ENCODE measurements around the gene FMN2. TPM values are rescaled to one million over a fixed set of nuclear protein-coding genes. Genes with fewer than 3 reads are reported as not detected.

Gene FMN2
- polyA plus RNA-seq, 3 donors = not detected

DNA sequence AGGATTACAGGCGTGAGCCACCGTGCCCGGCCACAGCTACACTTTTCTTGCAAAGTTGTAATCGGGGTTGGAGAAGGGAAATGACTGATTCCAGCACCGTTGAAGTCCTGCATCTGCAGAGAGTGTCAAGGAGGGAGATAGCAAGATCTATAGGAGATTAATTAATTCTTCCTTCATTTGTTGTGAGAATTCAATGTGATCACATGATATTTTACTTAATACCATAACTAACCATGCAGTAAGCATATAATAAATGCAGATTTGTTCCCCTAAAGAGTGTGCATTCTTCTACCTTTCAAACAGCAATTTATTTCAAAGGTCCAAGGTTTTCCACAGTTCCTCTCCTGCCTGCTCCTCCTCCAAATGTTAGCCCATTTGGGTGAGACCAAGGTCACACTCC is 315.7 kb downstream of the FMN2 start:
- H3K4me1 Mint-ChIP-seq = no peaks in the 10 kb centered on the region
- H3K36me3 Mint-ChIP-seq = no peaks in the 10 kb centered on the region
- peaks cover 2 to 8% (median 3%) of the 10 kb centered on the region in 7 donors for H3K9me3 Mint-ChIP-seq
- no peak overlapping the region for H3K27ac Mint-ChIP-seq
- intact Hi-C loops (cut with micrococcal nuclease) = no loop called here
- no peaks in the 10 kb centered on the region for H3K27me3 Mint-ChIP-seq (ENCODE audit: low read depth in 3 of 3)
- Histone ChIP-seq H3K9me3 (replicated peaks in 1 of 2; ENCODE audit: control insufficient read depth in 1 of 2, insufficient read depth in 1 of 2, low read length in 2 of 2) (no peaks in the 10 kb centered on the region), H3K79me2 (ENCODE audit: insufficient read depth, low read length) (no peaks in the 10 kb centered on the region), H3K4me3 (replicated peaks in 1 of 3; ENCODE audit: low read depth in 2 of 3, low read length in 3 of 3) (no peak overlapping the region), H3K27ac (ENCODE audit: low read depth in 1 of 2, low read length in 2 of 2) (no peak overlapping the region), H3K4me2 (replicated peaks; ENCODE audit: extremely low read depth, low read length, poor library complexity, severe bottlenecking) (no peak overlapping the region), H3K4me1 (ENCODE audit: control insufficient read depth in 1 of 2, insufficient read depth in 2 of 2, low read length in 2 of 2) (no peaks in the 10 kb centered on the region), H2AFZ (ENCODE audit: insufficient read depth, low read depth, low read length, poor library complexity, severe bottlenecking) (no peak overlapping the region), H3K9ac (ENCODE audit: insufficient read depth, low read length, poor library complexity, severe bottlenecking) (no peak overlapping the region), H3K36me3 (replicated peaks in 1 of 2; ENCODE audit: control insufficient read depth in 1 of 2, insufficient read depth in 2 of 2, low read length in 2 of 2) (no peaks in the 10 kb centered on the region), H3K27me3 (ENCODE audit: control insufficient read depth in 2 of 2, insufficient read depth in 2 of 2, low read length in 2 of 2) (no peaks in the 10 kb centered on the region), H4K20me1 (ENCODE audit: insufficient read depth, low read length) (no peaks in the 10 kb centered on the region)
- DNase-seq = no peak
- WGBS (ENCODE audit: insufficient coverage) = no CpG with 5 or more reads among the region's 5 CpGs
- H3K4me3 Mint-ChIP-seq = no peak overlapping the region
- TF ChIP-seq, protein P1, sequence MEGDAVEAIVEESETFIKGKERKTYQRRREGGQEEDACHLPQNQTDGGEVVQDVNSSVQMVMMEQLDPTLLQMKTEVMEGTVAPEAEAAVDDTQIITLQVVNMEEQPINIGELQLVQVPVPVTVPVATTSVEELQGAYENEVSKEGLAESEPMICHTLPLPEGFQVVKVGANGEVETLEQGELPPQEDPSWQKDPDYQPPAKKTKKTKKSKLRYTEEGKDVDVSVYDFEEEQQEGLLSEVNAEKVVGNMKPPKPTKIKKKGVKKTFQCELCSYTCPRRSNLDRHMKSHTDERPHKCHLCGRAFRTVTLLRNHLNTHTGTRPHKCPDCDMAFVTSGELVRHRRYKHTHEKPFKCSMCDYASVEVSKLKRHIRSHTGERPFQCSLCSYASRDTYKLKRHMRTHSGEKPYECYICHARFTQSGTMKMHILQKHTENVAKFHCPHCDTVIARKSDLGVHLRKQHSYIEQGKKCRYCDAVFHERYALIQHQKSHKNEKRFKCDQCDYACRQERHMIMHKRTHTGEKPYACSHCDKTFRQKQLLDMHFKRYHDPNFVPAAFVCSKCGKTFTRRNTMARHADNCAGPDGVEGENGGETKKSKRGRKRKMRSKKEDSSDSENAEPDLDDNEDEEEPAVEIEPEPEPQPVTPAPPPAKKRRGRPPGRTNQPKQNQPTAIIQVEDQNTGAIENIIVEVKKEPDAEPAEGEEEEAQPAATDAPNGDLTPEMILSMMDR (IDR thresholded peaks at IDR 0.05) = no peak

DNA sequence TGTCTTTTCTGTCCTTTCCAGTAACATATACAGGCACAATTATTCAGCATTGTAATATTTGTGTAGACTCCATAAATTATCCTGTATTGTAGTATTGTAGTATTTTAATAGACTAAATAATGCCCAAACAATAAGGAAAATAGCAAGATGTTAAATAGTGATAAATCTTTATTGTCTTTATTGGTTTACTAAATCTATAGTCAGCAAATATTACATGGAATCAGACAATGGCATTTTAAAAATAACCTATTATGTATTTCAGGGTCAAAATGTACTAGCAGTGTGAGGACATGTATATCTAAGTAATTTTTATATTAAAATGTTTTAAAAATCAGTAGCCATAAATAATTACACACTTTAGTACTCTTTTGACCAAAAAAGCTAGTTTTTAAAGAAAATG is 317.9 kb downstream of the FMN2 start:
- Mint-ChIP-seq H3K36me3 (no peaks in the 10 kb centered on the region), H3K4me1 (no peaks in the 10 kb centered on the region), H3K9me3 (peaks cover 2 to 9% (median 6%) of the 10 kb centered on the region in 7 donors), H3K27me3 (ENCODE audit: low read depth in 3 of 3) (no peaks in the 10 kb centered on the region), H3K27ac (no peak overlapping the region), H3K4me3 (no peak overlapping the region)
- intact Hi-C loops (cut with micrococcal nuclease) = no loop called here
- TF ChIP-seq, protein P1 (IDR thresholded peaks at IDR 0.05) = no peak
- no peak for DNase-seq
- Histone ChIP-seq H3K36me3 (replicated peaks in 1 of 2; ENCODE audit: control insufficient read depth in 1 of 2, insufficient read depth in 2 of 2, low read length in 2 of 2) (no peaks in the 10 kb centered on the region), H2AFZ (ENCODE audit: insufficient read depth, low read depth, low read length, poor library complexity, severe bottlenecking) (no peak overlapping the region), H4K20me1 (ENCODE audit: insufficient read depth, low read length) (no peaks in the 10 kb centered on the region), H3K4me1 (ENCODE audit: control insufficient read depth in 1 of 2, insufficient read depth in 2 of 2, low read length in 2 of 2) (no peaks in the 10 kb centered on the region), H3K9me3 (replicated peaks in 1 of 2; ENCODE audit: control insufficient read depth in 1 of 2, insufficient read depth in 1 of 2, low read length in 2 of 2) (no peaks in the 10 kb centered on the region), H3K79me2 (ENCODE audit: insufficient read depth, low read length) (no peaks in the 10 kb centered on the region), H3K4me2 (replicated peaks; ENCODE audit: extremely low read depth, low read length, poor library complexity, severe bottlenecking) (no peak overlapping the region), H3K9ac (ENCODE audit: insufficient read depth, low read length, poor library complexity, severe bottlenecking) (no peak overlapping the region), H3K4me3 (replicated peaks in 1 of 3; ENCODE audit: low read depth in 2 of 3, low read length in 3 of 3) (no peak overlapping the region), H3K27ac (ENCODE audit: low read depth in 1 of 2, low read length in 2 of 2) (no peak overlapping the region), H3K27me3 (ENCODE audit: control insufficient read depth in 2 of 2, insufficient read depth in 2 of 2, low read length in 2 of 2) (no peaks in the 10 kb centered on the region)
